ENCODE results near the gene RHEX. TPM values are rescaled to one million over a fixed set of nuclear protein-coding genes. Genes with fewer than 3 reads are reported as not detected.

The RHEX gene
- total and polyA plus RNA-seq, 2 donors (not counting 1 experiment from before 2014, with no cell fraction given): 1.8 to 12.8 TPM

DNA sequence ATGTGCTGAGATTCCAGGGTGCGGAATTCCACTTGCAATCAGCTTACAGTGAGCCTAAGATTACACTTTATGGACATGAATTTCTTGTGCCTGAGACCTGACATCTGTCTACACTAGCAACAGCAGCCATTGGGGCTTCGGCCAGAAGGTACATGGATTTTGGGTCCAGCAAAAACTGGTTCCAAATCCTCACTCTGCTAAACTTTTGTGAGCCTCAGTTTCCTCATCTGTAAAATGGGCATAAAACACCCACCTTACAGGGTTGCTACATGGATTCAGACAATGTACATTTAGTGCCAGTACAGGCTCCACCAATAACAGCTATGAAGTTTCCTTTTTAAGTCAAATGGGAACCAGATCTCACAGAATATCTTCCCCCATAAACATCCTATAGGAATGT is 30.8 kb downstream of the RHEX start:
- no peaks in the 10 kb centered on the region for H3K36me3 ChIP-seq (replicated peaks in 1 of 2; ENCODE audit: control extremely low read depth in 1 of 2, control insufficient read depth in 1 of 2, extremely low read depth in 1 of 2, insufficient read depth in 2 of 2, low read length in 1 of 2)
- no peaks in the 10 kb centered on the region for H3K27me3 Mint-ChIP-seq
- no peaks in the 10 kb centered on the region for H3K9me3 ChIP-seq (ENCODE audit: control extremely low read depth in 1 of 3, control insufficient read depth in 2 of 3, insufficient read depth in 1 of 3, low read length in 2 of 3)
- H2AFZ ChIP-seq (ENCODE audit: insufficient read depth, low read depth, low read length, poor library complexity, severe bottlenecking): no peak overlapping the region
- no peak overlapping the region for H3K4me3 ChIP-seq (ENCODE audit: control extremely low read depth in 1 of 5, extremely low read depth in 1 of 5, insufficient read depth in 1 of 5, low read depth in 2 of 5, low read length in 4 of 5)
- H4K20me1 ChIP-seq (ENCODE audit: control insufficient read depth, insufficient read depth, low read length, poor library complexity, severe bottlenecking): no peaks in the 10 kb centered on the region
- TF ChIP-seq, protein P1, sequence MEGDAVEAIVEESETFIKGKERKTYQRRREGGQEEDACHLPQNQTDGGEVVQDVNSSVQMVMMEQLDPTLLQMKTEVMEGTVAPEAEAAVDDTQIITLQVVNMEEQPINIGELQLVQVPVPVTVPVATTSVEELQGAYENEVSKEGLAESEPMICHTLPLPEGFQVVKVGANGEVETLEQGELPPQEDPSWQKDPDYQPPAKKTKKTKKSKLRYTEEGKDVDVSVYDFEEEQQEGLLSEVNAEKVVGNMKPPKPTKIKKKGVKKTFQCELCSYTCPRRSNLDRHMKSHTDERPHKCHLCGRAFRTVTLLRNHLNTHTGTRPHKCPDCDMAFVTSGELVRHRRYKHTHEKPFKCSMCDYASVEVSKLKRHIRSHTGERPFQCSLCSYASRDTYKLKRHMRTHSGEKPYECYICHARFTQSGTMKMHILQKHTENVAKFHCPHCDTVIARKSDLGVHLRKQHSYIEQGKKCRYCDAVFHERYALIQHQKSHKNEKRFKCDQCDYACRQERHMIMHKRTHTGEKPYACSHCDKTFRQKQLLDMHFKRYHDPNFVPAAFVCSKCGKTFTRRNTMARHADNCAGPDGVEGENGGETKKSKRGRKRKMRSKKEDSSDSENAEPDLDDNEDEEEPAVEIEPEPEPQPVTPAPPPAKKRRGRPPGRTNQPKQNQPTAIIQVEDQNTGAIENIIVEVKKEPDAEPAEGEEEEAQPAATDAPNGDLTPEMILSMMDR (IDR thresholded peaks at IDR 0.05): no peak
- no peak for TF ChIP-seq EZH2 (IDR thresholded peaks at IDR 0.05; ENCODE audit: borderline replicate concordance, insufficient read depth, low read depth, low read length, poor library complexity, severe bottlenecking)
- ChIA-PET POLR2A (no interaction called here), CTCF (interaction anchor here (0.7 to 7.3 kb wide), 5 partner anchors 9 to 100 kb away, joined by 3 to 44 read pairs (median 3); no protein-coding TSS in a partner anchor)
- intact Hi-C loops (cut with micrococcal nuclease): no loop called here
- no peaks in the 10 kb centered on the region for H3K79me2 ChIP-seq (ENCODE audit: control insufficient read depth, insufficient read depth, low read length)
- H3K27me3 ChIP-seq (replicated peaks in 1 of 4; ENCODE audit: control extremely low read depth in 1 of 4, control insufficient read depth in 3 of 4, insufficient read depth in 4 of 4, low read length in 3 of 4): no peaks in the 10 kb centered on the region
- H3K4me2 ChIP-seq (replicated peaks; ENCODE audit: low read depth, low read length, poor library complexity, severe bottlenecking): no peak overlapping the region
- no peak overlapping the region for H3K27ac ChIP-seq (ENCODE audit: low read length in 2 of 2)
- H3K4me1 ChIP-seq (ENCODE audit: control insufficient read depth in 2 of 2, insufficient read depth in 2 of 2, low read length in 2 of 2): peaks cover 13 to 19% of the 10 kb centered on the region in 2 donors
- H3K4me1 Mint-ChIP-seq: peaks cover 26% of the 10 kb centered on the region
- WGBS (ENCODE audit: insufficient coverage): 100% methylated on average over 2 of the region's 2 CpGs
- no peak overlapping the region for H3K9ac ChIP-seq (ENCODE audit: low read length)
- ATAC-seq (ENCODE audit: low read depth): no peak
- H3K27ac Mint-ChIP-seq: no peak overlapping the region
- H3K9me3 Mint-ChIP-seq (ENCODE audit: insufficient read depth): no peaks in the 10 kb centered on the region
- no peak overlapping the region for H3K4me3 Mint-ChIP-seq
- no peak for DNase-seq

DNA sequence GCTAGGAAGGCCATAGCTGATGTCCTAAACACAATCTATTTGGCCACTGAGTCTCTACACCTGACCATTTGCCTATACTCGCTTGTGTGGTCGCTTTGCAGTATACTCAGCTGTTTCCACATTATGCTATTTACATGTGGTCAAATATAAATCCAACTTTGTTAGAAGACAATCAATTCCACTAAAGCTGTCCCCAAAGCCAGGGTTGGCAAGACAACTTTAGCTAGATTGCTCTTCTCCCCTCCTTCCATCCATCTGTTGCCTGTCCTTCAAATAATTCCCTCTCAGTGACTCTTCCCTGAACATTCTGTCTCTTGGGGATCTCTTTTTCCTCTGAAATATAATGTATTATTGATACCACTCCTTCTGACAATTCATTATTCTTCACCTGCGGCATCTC is 34.1 kb downstream of the RHEX start:
- Mint-ChIP-seq H3K27me3 (no peaks in the 10 kb centered on the region), H3K27ac (no peak overlapping the region), H3K4me3 (no peak overlapping the region), H3K9me3 (ENCODE audit: insufficient read depth) (no peaks in the 10 kb centered on the region), H3K4me1 (peaks cover 10% of the 10 kb centered on the region)
- H3K27me3 ChIP-seq (replicated peaks in 1 of 4; ENCODE audit: control extremely low read depth in 1 of 4, control insufficient read depth in 3 of 4, insufficient read depth in 4 of 4, low read length in 3 of 4): no peaks in the 10 kb centered on the region
- no peak for DNase-seq
- no peaks in the 10 kb centered on the region for H3K9me3 ChIP-seq (ENCODE audit: control extremely low read depth in 1 of 3, control insufficient read depth in 2 of 3, insufficient read depth in 1 of 3, low read length in 2 of 3)
- no peaks in the 10 kb centered on the region for H4K20me1 ChIP-seq (ENCODE audit: control insufficient read depth, insufficient read depth, low read length, poor library complexity, severe bottlenecking)
- POLR2A ChIA-PET: no interaction called here
- H3K36me3 ChIP-seq (replicated peaks in 1 of 2; ENCODE audit: control extremely low read depth in 1 of 2, control insufficient read depth in 1 of 2, extremely low read depth in 1 of 2, insufficient read depth in 2 of 2, low read length in 1 of 2): no peaks in the 10 kb centered on the region
- CTCF ChIA-PET: interaction anchor here (1.0 to 1.3 kb wide), 3 partner anchors 16 to 21 kb away, joined by 3 to 4 read pairs (median 4); no protein-coding TSS in a partner anchor
- no peaks in the 10 kb centered on the region for H3K79me2 ChIP-seq (ENCODE audit: control insufficient read depth, insufficient read depth, low read length)
- WGBS (ENCODE audit: insufficient coverage): 100% methylated on average over 2 of the region's 3 CpGs
- intact Hi-C loops (cut with micrococcal nuclease): no loop called here
- H3K27ac ChIP-seq (ENCODE audit: low read length in 2 of 2): no peak overlapping the region
- no peak overlapping the region for H3K4me2 ChIP-seq (replicated peaks; ENCODE audit: low read depth, low read length, poor library complexity, severe bottlenecking)
- TF ChIP-seq EZH2 (IDR thresholded peaks at IDR 0.05; ENCODE audit: borderline replicate concordance, insufficient read depth, low read depth, low read length, poor library complexity, severe bottlenecking): no peak
- no peak overlapping the region for H2AFZ ChIP-seq (ENCODE audit: insufficient read depth, low read depth, low read length, poor library complexity, severe bottlenecking)
- no peak overlapping the region for H3K9ac ChIP-seq (ENCODE audit: low read length)
- H3K4me3 ChIP-seq (ENCODE audit: control extremely low read depth in 1 of 5, extremely low read depth in 1 of 5, insufficient read depth in 1 of 5, low read depth in 2 of 5, low read length in 4 of 5): no peak overlapping the region
- peaks cover 3 to 8% of the 10 kb centered on the region in 2 donors for H3K4me1 ChIP-seq (ENCODE audit: control insufficient read depth in 2 of 2, insufficient read depth in 2 of 2, low read length in 2 of 2)
- ATAC-seq (ENCODE audit: low read depth): no peak
